ENCODE results near the gene KRAS.
A peak's percentile ranks its signal among the peaks of the same experiment; 100 is the strongest.
"Not testable (repeated sequence)": the region's sequence is repeated elsewhere in the genome, so short reads cannot be mapped to it uniquely, and the experiment has no call there.

KRAS gene

GRCh38 chr12:25250744-25251730, at the start of gene KRAS:
TSS of gene KRAS (minus strand) at chr12:25250929.
- FAIRE-seq: no peak

DNA sequence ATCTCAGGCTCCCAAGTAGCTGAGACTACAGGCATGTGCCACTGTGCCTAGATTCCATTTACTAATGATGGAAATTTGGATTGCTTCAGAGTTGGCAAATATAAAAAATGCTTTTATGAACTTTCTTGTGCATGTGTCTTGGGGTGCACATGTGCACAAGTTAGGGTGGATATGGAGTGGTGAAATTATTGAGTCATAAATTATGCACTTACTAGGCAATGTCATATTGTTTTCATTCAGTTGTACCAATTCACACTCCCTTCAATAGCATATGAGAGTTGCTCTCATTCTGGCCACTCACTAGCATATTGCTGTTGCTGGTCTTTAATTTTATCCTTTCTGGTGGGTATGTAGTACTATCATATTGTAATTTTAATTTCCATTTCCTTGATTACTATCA, 45.7 kb upstream of the KRAS start:
- no peak for FAIRE-seq

GRCh38 chr12:25295361-25295760, 44.6 kb upstream of the KRAS start:
- FAIRE-seq: no peak

GRCh38 chr12:25293653-25294052, 42.9 kb upstream of the KRAS start:
- no peak for FAIRE-seq

- not testable (repeated sequence) for FAIRE-seq
Measured at GRCh38 chr12:25292810-25293221, 42.1 kb upstream of the KRAS start.

GRCh38 chr12:25287610-25288009, 36.9 kb upstream of the KRAS start:
- FAIRE-seq: no peak

DNA sequence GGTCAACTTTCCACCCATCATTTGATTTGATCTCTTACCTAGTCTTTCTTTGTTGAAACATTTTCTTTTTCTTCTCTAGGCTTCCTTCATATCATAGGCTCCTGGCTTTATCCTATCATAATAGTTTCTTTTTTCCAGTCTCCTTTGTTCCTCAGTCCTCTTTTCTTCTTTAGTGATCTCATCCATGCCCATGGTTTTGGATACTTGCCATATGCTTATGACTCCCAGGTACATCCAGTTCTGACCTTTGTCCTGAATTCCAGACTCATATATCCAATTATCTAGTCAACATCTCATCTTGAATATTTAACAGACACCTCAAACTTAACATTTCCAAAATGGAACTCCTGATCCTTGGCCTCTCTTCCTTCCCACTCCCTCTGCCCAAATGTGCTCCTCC, 36.1 kb upstream of the KRAS start:
- FAIRE-seq: no peak

- FAIRE-seq: no peak
Measured at GRCh38 chr12:25284024-25284423, 33.3 kb upstream of the KRAS start.

GRCh38 chr12:25283006-25283405, 32.3 kb upstream of the KRAS start:
- FAIRE-seq: no peak

DNA sequence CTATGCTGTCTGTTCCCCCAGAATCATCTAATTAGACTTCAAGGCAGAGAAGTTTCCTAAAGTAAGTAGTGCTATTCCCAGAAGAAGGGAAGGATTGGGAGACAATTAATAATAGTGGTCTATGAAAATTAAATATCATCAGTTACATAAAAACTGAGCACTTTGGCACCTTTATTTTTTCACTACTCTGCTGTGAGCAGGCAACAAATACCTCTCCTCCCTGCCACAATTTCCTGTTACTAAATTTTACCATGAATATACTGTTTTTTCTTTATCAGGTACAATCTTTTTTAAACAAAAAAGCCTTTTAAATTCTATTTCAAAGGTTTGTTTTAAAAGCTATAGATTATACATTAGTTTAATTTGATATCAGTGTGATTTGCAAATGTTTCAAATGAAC, 29.4 kb upstream of the KRAS start:
- no peak for FAIRE-seq

DNA sequence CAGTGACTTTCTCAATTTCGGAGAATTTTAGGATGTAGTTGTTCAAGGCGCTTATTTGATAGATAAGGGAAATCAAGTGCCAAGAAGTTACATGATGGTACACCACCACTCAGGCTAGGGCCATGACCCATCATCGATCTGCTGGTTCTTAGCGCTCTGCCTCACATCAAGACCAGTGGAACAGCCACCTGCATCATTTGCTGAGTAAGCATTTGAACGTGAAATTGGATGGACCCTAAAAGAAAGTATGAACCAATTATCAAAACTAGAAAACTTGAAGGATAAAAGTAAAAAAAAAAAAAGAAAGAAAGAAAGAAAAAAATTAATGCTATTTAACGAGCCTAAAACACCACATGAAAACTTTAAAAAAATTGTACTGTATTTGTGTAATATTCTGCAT, 27.5 kb upstream of the KRAS start:
- no peak for FAIRE-seq

- peak; percentile 84 for FAIRE-seq
Measured at GRCh38 chr12:25276199-25276937, 25.6 kb upstream of the KRAS start.

- no peak for FAIRE-seq
Measured at GRCh38 chr12:25271486-25272098, 20.9 kb upstream of the KRAS start.

DNA sequence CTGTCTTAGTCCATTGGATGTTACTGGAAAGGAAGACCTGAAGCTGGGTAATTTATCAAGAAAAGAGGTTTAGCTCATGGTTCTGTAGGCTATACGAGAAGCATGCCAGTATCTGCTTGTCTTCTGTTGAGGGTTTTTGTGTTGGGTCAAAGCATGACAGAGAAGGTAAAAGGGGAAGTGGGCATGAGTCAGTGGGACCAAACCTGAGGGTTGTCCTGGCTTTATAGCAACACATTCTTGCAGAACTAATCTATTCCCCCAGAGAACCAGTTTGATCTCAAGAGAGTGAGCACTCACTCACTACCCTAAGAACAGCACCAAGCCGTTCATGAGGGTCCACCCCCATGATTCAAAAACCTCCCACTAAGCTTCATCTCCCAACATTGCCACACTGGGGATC, 19.0 kb upstream of the KRAS start:
- no peak for FAIRE-seq

DNA sequence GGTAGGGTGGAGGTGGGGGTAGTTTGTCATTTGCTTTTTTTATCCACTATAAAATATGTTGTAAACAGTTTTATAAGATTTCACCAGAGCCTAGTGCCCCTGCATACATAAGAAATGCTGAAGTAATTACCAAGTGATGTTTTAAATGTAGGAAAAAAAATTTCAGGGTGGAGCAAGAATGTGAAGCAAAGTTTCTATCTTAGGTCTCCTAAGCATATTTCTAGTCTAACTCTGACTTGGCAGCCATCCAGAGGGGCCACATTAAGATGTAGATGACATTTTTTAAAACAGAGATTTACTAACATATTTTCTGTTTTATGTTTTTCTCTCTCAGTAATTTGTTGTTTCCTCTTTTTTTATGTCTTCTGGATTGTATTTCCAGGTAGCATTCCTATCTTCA, 15.8 kb upstream of the KRAS start:
- FAIRE-seq: no peak

DNA sequence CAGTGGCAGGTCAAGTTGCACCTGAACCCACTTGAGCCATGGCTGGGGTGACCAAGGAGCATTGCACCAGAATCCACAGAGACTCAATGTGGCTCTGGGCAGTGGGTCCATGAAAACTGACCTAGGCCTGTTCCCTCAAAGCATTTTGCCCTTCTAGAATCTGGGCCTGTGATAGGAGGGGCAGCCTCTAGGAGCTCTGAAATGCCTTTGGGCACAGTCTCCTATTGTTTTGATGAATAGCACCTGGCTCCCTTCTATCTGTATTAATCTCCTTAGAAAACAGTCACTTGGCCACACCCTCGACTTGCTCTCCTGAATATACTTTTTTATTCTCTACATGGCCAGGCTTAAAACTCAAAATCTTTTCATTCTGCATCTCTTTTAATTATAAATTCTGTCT, 14.1 kb upstream of the KRAS start:
- FAIRE-seq: no peak

DNA sequence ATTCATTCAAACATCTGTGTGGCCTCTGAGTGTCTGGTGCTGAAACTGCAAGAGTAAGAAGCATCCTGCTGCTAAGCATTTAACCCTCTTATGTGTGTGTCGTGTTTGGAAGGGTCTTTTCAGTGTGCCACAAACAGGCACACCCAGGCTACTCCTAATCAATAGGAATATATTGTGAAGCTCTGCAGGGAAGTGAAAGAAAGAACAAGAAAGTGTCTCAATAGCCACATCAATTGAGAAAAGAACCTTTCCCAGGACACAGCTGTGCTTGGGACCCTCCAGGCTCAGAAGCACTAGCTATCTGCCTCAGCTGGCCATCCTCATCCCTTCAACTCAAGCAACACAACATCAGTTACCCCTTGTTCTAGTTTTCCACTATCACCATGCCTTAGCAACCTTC, 13.4 kb upstream of the KRAS start:
- no peak for FAIRE-seq

DNA sequence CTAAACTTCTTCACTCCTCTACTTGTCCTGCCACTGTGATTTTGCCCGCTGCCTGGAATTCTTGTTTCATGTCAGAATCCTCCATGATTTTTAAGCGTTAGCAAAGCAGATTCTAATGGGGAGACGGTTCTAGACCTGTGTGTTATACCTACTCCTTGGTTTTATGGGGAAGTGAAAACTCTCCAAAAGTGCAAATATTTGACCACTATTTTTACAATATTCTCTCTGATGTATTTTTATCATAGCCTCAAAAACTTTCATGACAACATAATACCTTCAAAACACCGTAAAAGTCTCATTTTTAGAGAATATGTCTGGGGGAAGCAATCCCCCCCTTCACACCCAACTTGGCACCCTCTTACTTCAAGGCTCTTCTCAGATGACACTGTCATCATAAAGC, 12.9 kb upstream of the KRAS start:
- no peak for FAIRE-seq

DNA sequence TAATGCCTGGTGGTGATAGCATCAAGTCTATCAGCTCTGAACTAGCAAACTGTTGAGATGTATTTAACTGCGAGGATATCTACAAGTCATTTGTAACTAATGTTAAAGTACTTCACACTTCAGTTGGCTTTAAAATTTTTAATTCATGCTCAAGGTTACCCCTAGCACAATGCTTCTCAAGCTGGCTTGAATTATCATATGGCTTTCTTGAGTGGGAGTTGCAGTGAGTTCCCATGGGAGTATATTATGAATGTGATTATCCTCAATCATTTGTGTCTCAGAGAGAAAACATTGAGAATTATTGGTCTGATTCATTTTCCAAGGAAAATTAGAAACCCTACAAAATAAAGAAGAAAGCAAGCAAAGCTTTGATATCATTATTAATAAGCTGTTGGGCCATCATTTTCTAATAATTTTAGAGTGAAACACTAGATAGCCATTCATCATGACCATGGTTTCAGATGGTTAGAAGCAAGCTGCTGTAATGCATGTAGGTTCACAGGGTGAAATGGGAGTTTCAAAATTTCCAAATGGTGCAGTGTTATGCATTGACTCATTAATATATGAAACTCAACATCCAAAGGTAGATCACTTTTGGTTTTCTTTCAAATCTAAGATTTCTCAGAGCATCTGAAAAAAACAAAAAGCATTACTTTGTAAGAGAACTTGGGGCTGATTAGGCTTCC, 11.8 kb upstream of the KRAS start:
- no peak for FAIRE-seq

GRCh38 chr12:25257590-25258324, 7.0 kb upstream of the KRAS start:
- no peak for FAIRE-seq

DNA sequence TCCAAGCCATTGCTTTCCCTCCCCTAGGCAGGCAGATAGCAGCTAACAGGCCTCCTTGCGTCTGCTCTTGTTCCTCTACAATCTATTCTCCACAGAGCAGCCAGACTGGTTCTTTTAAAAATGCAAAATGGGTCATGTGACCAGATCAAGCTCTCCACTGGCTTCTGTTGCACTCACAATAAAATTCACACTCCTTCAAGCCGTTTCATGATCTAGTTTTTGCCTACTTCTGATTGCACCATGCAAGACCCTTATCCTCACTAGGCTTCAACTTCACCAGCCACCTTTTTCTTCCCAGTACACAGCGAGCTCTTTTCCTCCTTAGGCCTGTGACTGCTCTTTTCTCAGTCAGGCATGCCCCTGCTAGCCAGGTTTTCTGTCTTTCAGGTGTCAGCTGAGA, 6.1 kb upstream of the KRAS start:
- FAIRE-seq: no peak

DNA sequence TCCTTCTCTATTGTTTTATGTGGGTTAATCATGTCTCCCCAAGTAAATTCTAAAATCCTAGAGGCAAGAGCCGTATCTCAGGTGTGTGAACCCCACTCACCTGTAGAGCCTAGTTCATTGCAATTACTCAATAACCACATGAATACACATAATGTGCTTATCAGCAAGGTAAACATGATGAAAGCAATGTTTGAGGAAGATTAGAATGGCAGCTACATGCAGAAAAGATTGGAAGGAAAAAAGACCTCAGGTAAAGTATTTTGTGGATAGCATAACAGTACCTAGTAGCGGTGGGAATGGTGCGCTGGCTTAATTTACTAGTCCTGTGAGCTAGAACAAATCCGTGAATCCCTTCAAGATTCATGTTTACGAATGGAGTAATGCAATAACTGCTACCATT, 5.3 kb upstream of the KRAS start:
- FAIRE-seq: no peak

Data from islet of Langerhans (tissue), 1 donor.